GM19438 (cell line): ENCODE results near the gene IFI6.
"Not testable (repeated sequence)": the region's sequence is repeated elsewhere in the genome, so short reads cannot be mapped to it uniquely, and the experiment has no call there.

ENCODE experiments used
- ATAC-seq: cut with Tn5 transposase; IDR thresholded peaks from one replicate; pipeline ENCODE4 v1.9.1; 2021; ENCODE audit warnings: low read depth; ENCODE audit not compliant: unreplicated experiment

Gene IFI6, protein sequence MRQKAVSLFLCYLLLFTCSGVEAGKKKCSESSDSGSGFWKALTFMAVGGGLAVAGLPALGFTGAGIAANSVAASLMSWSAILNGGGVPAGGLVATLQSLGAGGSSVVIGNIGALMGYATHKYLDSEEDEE

DNA sequence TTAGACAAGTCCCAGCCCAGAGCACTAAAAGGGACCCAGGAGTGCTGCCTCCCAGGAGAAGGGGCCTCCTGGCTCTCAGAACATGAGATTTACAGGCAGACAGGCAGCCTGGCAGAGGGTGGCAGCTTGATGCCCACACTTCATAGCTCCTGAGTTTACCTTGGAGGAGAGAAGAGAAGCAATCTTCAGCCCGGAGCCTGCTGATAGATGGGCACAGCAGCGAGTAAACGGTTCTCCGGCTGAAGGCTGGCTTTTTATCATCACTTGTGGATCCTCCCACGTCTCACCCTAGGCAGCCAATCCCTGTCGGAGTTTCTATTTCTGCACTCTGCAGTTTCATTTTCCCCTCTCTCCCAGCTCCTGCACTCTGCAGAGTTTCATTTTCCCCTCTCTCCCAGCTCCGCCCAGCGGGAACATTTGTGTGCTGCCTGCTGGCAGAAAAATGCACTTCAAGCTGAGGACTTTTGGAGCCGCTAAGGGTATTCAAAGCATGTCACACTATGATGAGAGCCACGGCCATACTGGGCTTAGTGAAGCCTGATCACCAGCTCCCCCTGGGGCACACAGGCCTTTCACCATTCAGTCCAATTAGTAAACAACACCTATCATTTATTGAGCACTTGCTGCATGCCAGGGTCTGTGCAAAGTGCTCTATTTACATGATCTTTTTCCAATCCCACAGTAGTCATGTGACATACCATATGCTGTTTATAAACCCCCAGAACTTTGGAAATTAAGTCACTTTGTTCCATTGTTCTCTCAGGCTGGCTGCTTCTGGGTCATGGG, at the start of gene IFI6:
IFI6 (minus strand) TSS at position 229 of the 786 bp plus-strand sequence. CDS start 2,878 bp downstream, outside the sequence.
- ATAC-seq: peak; percentile 89

DNA sequence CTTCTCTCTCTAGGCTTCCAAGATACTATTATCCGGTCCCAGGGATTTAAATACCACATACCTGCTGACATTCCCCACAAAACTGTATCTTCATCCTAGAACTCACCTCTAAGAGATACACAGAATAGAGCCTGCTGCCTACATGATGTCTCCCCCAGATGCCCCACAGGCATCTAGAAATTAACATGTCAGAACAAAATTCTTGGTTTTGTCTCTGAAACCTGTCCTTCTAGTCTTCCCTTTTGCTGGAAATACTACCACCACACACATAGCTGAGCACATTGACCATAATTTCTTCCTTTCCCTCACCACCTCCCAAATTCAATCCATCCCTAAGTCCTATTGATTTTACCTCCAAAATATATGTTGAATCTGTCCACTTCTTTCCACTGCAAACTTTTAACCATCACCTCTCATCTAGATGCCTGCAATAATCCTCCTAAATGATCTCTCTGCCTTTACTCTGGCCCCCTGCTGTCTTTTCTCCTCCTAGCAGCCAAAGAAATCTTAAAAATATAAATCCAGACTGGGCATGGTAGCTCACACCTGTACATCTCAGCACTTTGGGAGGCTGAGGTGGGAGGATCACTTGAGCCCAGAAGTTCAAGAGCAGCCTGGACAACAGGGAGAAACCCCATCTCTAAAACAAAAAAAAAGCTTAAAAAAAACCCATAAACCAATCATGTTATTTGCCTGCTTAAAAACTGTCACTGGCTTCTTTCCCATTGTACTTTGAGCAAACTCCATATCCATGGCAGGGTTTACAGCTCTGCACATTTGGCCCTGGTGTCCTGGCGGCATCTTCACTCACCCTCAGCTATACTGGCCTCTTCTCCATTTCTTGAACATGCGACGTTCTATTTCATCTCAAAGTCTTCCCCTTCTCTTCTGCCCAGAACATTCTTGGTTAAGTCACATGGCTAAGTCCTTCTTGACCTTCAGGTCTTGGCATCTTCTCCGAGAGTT, 47.6 kb upstream of the IFI6 start:
- ATAC-seq: no peak

DNA sequence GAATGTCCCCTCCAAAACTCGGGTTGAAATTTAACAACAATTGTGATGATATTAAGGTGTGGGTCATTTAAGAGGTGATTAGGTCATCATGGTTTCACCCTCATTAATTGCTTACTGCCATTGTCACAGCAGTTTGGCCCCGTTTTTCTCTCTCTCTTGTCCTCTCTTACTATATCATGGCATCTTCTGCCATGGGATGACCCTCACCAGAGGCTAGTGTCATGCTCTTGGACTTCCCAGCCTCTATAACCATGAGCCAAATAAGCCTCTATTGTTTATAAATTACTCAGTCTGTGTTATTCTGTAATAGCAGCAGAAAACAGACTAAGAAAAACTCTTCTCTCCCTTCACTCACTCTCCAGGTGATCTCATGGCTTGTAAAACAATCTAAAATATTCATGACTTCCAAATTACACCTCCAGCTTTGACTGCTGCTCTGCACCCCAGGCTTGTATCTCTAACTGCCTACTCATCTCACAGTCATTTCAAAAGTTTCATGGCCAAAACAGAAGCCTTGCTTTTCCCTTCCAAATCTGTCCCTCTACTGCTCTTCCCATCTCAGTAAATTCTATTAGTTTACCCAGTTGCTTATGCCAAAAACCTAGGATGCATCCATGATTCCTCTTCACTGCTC, 44.4 kb upstream of the IFI6 start:
- no peak for ATAC-seq

GRCh38 chr1:27713869-27714513, 42.0 kb upstream of the IFI6 start:
- ATAC-seq: no peak

- ATAC-seq: no peak
Measured at GRCh38 chr1:27713139-27713725, 41.2 kb upstream of the IFI6 start.

GRCh38 chr1:27710574-27710973, 38.6 kb upstream of the IFI6 start:
- no peak for ATAC-seq

- no peak for ATAC-seq
Measured at GRCh38 chr1:27705545-27705944, 33.6 kb upstream of the IFI6 start.

DNA sequence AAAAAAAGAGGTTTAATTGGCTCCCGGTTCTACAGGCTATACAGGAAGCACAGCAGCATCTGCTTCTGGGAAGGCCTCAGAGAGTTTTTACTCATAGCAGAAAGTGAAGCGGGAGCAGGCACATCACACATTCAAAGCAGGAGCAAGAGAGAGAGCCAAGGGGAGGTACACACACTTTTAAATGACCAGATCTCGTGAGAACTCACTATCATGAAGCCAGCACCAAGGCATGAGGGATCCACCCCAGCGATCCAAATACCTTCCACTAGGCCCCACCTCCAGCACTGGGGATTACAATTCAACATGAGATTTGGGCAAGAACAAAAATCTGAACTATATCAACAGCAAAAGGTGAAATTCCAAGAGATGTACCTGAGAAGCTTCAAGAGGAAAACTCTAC, 33.0 kb upstream of the IFI6 start:
- no peak for ATAC-seq

DNA sequence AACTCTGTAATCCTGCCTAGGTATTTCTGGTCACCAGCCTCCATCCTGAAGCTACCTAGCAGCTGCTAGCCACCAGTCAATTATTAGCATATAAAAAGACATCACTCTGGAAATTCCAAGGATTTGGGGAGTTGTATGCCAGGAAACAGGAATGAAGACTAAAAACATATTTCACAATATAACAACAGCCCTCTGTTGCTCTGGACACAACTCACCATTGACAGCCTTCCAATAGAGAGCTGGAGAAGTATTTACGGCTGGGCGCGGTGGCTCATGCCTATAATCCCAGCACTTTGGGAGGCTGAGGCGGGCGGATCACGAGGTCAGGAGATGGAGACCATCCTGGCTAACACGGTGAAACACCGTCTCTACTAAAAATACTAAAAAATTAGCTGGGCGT, 24.8 kb upstream of the IFI6 start:
- ATAC-seq: not testable (repeated sequence)

DNA sequence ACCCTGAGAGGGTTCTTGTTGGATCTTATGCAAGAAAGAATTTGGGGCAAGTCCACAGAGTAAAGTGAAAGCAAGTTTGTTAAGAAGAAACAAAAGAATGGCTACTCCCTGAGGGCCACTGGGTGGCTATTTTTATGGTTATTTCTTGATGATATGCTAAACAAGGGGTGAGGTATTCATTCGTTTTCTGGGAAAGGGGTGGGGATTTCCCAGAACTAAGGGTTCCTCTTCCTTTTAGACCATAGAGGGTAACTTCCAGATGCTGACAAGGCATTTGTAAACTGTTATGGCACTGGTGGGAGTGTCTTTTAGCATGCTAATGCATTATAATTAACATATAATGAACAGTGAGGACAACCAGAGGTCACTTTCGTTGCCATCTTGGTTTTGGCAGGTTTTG, 18.2 kb upstream of the IFI6 start:
- ATAC-seq: no peak

- ATAC-seq: no peak
Measured at GRCh38 chr1:27689423-27690173, 17.6 kb upstream of the IFI6 start.

GRCh38 chr1:27687906-27688305, 15.9 kb upstream of the IFI6 start:
- ATAC-seq: no peak

GRCh38 chr1:27686223-27686990, 14.4 kb upstream of the IFI6 start:
- no peak for ATAC-seq

DNA sequence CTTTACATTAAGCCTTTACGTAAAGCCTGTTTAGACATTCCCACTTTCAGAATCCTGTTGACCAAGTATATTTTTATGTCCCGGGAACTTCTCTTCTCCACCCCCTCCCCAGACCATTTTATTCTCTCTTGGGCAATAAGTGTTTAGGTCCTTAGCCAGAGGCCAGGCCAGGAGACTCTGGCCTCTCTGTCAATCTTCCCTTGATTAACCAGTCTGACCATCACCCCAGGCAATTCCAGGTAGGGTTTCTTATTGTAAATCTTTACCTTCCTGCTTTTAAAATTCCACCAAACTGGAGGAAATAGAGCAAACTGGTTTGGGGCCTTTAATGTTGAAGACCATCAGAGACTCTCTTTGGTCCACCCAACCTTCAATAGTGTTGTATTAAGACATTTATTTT, 12.2 kb upstream of the IFI6 start:
- ATAC-seq: no peak

GRCh38 chr1:27682351-27682944, 10.5 kb upstream of the IFI6 start:
- no peak for ATAC-seq

DNA sequence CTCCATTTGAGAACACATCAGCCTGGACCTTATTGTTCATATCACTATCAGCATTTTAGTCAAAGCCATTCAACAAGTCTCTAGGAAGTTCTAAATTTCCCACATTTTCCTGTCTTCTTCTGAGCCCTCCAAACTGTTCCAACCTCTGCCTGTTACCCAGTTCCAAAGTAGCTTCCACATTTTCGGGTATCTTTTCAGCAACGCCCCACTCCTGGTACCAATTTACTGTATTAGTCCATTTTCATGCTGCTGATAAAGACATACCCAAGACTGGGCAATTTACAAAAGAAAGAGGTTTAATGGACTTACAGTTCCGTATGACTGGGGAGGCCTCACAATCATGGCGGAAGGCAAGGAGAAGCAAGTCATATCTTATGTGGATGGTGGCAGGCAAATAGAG, 9.6 kb upstream of the IFI6 start:
- not testable (repeated sequence) for ATAC-seq

DNA sequence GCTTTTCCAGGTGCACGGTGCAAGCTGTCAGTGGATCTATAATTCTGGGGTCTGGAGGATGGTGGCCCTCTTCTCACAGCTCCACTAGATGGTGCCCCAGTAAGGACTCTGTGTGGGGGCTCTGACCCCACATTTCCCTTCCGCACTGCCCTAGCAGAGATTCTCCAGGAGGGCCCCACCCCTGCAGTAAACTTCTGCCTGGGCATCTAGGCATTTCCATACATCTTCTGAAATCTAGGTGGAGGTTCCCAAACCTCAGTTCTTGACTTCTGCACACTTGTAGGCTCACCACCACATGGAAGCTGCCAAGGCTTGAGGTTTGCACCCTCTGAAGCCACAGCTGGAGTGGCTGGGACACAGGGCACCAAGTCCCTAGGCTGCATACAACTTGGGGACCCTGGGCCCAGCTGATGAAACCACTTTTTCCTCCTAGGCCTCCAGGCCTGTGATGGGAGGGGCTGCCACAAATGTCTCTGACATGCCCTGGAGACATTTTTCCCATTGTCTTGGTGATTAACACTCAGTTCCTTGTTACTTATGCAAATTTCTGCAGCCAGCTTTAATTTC, 8.3 kb upstream of the IFI6 start:
- ATAC-seq: not testable (repeated sequence)

GRCh38 chr1:27678747-27679146, 6.8 kb upstream of the IFI6 start:
- ATAC-seq: no peak
